Measurements from ENCODE around the gene IKBKG. TPM values are rescaled to one million over a fixed set of nuclear protein-coding genes. Genes with fewer than 3 reads are reported as not detected.

The IKBKG gene
- total and polyA plus RNA-seq, 2 of the 4 experiments (the other 2 are of a cell fraction), result 16.5 to 38.2 TPM

DNA sequence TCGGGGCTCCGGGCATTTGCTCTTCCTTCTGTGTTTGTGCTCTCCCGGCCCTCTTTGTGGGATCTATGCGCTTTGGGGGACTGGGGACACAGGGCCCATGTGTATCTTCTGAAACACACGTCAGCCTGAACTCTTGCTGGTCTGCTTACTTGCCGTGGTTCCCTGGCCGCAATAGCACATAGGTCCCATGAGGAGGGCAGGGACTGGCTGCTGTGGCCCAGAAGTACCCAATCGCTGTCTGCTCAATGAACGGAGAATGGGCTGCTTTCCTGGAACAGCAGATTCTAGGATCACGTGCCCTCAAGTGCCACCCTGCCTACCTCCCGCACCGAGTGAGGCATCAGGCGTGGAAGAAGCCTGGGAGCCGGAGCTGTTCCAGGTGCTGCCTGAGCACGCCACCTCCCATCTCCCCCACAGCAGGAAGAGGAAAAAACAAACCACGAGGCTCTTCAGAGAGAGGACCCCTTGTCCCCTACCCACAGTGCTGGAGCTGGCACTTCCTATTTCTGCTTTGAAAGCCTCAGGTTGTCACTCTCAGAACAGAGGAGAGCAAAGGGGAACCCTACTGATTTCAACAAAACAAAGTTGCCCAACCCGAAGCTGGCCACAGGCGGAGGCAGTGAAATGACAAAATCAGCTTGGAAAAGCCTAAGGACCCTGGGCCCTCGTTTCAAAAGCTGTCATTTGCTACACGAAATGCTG is 4.5 kb upstream of the IKBKG start:
- no TSS peak for BruUV-seq (replicated peaks)
- dilution Hi-C loops (cut with HindIII; ENCODE audit: low sequenced_read_pairs, unreplicated experiment), result no loop called here
- CTCF ChIA-PET, result interaction anchor here (0.7 kb wide), 1 partner anchor 134 kb away, joined by 6 read pairs; no protein-coding TSS in a partner anchor

More for the DNA sequence above, 4.5 kb upstream of the IKBKG start:
- Histone ChIP-seq H2AK5ac (ENCODE audit: low read depth, low read length) (peak overlapping the region; percentile 98), H4K5ac (ENCODE audit: low read depth, low read length) (peak overlapping the region; percentile 97), H2BK20ac (ENCODE audit: low read depth, low read length) (peak overlapping the region; percentile 98), H3K23ac (ENCODE audit: low read depth, low read length) (peak overlapping the region; percentile 100; the same call in 1 of the 2 replicates), H3K9me3 (ENCODE audit: control insufficient read depth, insufficient read depth, low read length) (no peaks in the 10 kb centered on the region), H3K27ac (ENCODE audit: insufficient read depth, low read length) (peak overlapping the region; percentile 97), H3K4me2 (ENCODE audit: low read depth, low read length) (no peak overlapping the region), H2AFZ (replicated peaks; ENCODE audit: low read length, poor library complexity) (peak overlapping the region; percentile 34), H2BK15ac (ENCODE audit: low read depth, low read length) (peak overlapping the region; percentile 93; the same call in 1 of the 3 replicates), H2BK120ac (ENCODE audit: low read depth, low read length) (peak overlapping the region; percentile 99), H3K4me1 (ENCODE audit: control insufficient read depth, insufficient read depth, low read length) (peaks cover 23% of the 10 kb centered on the region), H3K14ac (replicated peaks; ENCODE audit: low read depth, low read length) (peak overlapping the region; percentile 96), H2AK9ac (replicated peaks; ENCODE audit: low read depth, low read length, poor library complexity) (peak overlapping the region; percentile 98), H3K36me3 (ENCODE audit: control insufficient read depth, insufficient read depth, low read length) (peaks cover 38% of the 10 kb centered on the region), H3K4me3 (ENCODE audit: insufficient read depth, low read depth, low read length) (no peak overlapping the region), H2BK5ac (ENCODE audit: low read depth, low read length, poor library complexity, severe bottlenecking) (peak overlapping the region; percentile 99), H3K18ac (ENCODE audit: low read depth, low read length) (peak overlapping the region; percentile 51; the same call in 1 of the 2 replicates), H4K8ac (ENCODE audit: low read depth in 2 of 2, low read length in 2 of 2) (peak overlapping the region; percentile 86 to 98), H4K91ac (ENCODE audit: insufficient read depth, low read depth, low read length) (peak overlapping the region; percentile 99), H4K20me1 (ENCODE audit: insufficient read depth, low read length) (peaks cover 6% of the 10 kb centered on the region; the same call in 1 of the 2 replicates), H3K56ac (ENCODE audit: extremely low read depth, insufficient read depth, low read length) (peak overlapping the region; percentile 89; the same call in 1 of the 2 replicates), H3K79me1 (ENCODE audit: low read depth in 1 of 2, low read length in 2 of 2) (peaks cover 8 to 56% of the 10 kb centered on the region in 2 experiments; a peak in 3 of 4 replicates), H3K27me3 (ENCODE audit: control insufficient read depth, insufficient read depth, low read length) (no peaks in the 10 kb centered on the region), H3K4ac (ENCODE audit: low read depth, low read length) (peak overlapping the region; percentile 100), H3K9me1 (ENCODE audit: insufficient read depth, low read length) (peaks cover 19% of the 10 kb centered on the region), H3K9ac (ENCODE audit: low read depth, low read length) (peak overlapping the region; percentile 52; the same call in 1 of the 2 replicates)
- intact Hi-C loops (cut with micrococcal nuclease) (no loop called here), in situ Hi-C loops (cut with MboI; ENCODE audit: low sequenced_read_pairs) (loop anchor here (25.0 kb wide), 1 partner anchor 1581 kb away; no protein-coding TSS in a partner anchor)
- POLR2A ChIA-PET (ENCODE audit: unreplicated experiment), result no interaction called here
- ATAC-seq (ENCODE audit: low read depth) (no peak), DNase-seq (no peak)
- TF ChIP-seq, protein P1, sequence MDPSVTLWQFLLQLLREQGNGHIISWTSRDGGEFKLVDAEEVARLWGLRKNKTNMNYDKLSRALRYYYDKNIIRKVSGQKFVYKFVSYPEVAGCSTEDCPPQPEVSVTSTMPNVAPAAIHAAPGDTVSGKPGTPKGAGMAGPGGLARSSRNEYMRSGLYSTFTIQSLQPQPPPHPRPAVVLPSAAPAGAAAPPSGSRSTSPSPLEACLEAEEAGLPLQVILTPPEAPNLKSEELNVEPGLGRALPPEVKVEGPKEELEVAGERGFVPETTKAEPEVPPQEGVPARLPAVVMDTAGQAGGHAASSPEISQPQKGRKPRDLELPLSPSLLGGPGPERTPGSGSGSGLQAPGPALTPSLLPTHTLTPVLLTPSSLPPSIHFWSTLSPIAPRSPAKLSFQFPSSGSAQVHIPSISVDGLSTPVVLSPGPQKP (IDR thresholded peaks at IDR 0.05; ENCODE audit: borderline replicate concordance, low read depth, low read length), result no peak
- TF ChIP-seq SMC3 (IDR thresholded peaks at IDR 0.05; ENCODE audit: low read depth, low read length) (no peak), MXI1 (IDR thresholded peaks at IDR 0.05; ENCODE audit: borderline replicate concordance, low read depth, low read length) (no peak), RCOR1 (IDR thresholded peaks at IDR 0.05; ENCODE audit: insufficient replicate concordance, low read length) (no peak), BHLHE40 (IDR thresholded peaks at IDR 0.05; ENCODE audit: low read depth, low read length) (no peak), CHD1 (IDR thresholded peaks at IDR 0.05; ENCODE audit: low read depth, low read length) (no peak), FOS (IDR thresholded peaks at IDR 0.05; ENCODE audit: low read depth, low read length) (no peak), MAFK (IDR thresholded peaks at IDR 0.05; ENCODE audit: low read depth, low read length) (no peak), CEBPB (IDR thresholded peaks at IDR 0.05; ENCODE audit: low read depth, low read length) (no peak), POLR2A (IDR thresholded peaks at IDR 0.05; ENCODE audit: low read depth, low read length) (no peak), NFE2L2 (IDR thresholded peaks at IDR 0.05; ENCODE audit: low read depth, low read length) (no peak)
- TF ChIP-seq, protein P2, sequence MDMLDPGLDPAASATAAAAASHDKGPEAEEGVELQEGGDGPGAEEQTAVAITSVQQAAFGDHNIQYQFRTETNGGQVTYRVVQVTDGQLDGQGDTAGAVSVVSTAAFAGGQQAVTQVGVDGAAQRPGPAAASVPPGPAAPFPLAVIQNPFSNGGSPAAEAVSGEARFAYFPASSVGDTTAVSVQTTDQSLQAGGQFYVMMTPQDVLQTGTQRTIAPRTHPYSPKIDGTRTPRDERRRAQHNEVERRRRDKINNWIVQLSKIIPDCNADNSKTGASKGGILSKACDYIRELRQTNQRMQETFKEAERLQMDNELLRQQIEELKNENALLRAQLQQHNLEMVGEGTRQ (IDR thresholded peaks at IDR 0.05; ENCODE audit: low read depth, low read length), result no peak
- WGBS, 2 experiments (ENCODE audit: extremely low coverage in 2 of 2, insufficient read length in 1 of 2), result 80% methylated on average over 12 of the region's 20 CpGs; no CpG with 5 or more reads in 1 of the 2 experiments
